Measurements from ENCODE around the gene IQGAP3.

The IQGAP3 gene

DNA sequence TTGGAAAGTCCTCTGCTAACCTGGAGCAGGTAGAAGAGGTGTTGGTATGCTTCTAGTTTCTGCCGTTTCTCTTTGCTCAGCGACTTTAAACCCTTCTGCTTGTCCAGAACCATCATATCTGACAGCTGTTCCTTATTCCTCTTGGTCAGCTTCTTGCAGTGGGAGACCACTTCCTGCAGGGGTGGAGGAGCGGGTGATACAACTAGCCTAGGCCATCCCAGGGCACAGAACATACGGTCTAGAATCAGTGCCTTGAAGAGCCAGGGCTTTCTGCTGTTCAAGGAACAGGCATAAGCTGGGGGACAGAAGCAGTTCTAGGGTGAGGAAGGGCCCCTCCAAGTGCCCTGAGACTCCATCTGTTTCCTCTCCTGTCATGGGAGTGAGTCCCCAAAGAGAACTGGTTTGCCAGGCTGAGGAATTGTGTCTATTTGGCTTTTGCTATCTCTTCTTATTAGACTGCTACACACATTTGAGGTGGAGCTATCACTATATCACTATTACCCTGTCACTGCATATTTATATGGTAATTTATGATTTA is 32.5 kb downstream of the IQGAP3 start:
- DNase-seq = no peak

DNA sequence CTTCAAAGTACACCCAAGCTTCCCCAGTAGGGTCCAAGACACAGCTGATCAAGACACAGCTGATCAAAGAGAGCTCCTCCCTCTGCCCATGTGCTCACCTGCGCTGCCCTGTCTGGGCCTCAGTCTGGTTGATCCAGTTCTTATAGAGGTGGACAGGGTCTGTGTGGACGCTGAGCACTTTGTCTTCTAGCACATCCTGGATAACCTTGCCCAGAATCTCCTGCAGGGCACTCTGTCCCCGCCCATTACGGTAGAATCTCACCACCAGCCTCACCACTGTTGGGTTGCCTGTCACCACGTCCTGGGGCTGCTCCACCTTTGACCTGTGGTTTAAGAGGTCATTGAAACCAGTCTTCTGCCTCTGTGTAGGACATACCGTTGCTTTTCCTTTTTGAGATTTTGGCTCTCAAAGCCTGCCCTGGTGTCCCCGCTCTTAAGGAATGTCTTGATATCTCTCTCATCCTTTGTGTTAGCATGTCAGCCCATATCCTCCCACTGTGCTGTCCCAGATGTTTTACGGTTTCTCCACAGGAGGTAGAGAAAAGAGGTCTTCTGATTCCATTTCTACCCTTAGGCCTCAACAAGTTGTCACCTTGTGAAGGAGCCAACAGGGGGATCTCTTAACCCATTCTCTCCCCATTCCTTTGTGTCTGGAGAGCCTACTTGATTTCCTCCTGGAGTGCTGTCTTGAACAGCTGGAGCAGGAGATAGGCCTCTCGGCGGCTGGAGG is 33.5 kb downstream of the IQGAP3 start:
- DNase-seq = no peak

DNA sequence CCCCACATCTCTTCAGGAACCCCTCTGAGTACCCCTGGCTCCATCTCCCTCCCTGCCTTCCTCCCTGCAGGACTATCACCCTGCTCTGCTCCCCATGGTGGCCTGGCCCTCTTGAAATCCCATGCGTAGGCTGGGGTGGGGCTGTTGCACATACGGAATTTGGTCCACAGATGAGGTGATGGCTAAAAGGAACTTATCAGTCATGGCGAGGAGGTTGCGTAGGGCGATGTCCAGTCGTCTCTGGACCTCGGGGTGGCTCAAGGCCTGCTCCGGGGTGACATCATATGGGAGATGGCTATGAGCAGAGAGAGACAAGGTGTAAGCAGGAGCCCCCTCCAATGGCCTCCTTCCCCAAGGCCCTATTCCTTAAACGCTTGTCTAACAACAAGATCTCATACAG is 35.3 kb downstream of the IQGAP3 start:
- no peak for DNase-seq

DNA sequence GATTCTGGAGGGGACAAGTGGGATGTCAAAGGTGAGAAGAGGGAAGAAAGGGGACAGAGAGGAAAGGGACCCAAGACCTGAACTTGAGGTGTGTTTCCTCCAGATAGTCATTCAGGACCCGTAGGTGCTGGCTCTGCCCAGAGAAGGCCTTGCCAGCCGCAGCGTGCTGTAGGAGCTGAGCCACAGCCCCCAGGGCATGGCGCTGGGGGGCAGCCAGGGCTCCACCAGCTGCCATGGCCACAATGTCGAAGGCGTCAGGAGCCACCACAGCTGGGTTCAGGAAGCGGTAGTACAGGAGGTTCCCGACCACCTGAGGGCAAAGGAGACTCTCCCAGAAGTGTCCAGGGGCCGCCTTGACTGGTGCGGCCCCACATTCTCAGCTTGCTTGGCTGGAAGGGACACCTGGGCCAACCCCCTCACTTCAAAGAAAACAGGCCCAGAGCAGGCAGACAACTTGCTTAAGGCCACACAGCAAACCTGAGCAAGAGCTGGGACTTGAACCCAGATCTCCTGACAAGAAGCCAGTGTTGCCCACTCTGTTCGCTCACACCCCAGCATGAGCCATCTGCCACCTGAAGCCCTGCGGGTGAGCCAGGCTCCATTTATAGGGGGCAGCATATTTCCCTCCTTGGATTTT is 37.8 kb downstream of the IQGAP3 start:
- DNase-seq = no peak

DNA sequence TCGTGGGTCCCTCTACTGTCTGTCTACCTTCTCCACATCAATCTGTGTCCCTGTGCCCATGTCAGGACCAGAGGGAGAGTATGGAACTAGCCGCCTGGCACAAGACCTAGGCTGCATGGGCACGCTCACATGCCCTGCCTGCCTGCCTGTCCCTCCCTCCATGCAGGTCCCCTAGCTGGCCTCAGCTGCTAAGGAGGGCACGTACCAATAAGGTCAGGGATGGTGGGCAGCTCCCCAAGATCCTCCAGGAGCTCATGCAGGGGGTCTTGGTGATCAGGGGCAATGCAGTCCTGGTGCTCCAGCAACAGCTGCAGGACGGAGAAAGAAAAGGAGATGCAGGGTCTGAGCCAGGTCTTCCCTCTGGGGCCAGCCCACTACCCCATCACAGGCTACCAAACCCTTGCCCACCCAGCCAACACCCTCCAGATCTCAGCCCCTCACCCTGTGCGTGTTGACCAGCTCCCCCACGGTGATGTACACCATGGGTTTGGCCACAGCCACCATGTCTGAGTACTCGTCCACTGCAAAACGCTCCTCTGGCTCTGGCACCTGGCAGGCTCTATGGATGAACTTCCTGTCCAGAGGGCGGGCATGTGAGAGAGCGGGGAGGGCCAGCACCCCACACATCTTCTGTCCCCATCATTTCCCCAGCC is 38.7 kb downstream of the IQGAP3 start:
- DNase-seq = no peak

DNA sequence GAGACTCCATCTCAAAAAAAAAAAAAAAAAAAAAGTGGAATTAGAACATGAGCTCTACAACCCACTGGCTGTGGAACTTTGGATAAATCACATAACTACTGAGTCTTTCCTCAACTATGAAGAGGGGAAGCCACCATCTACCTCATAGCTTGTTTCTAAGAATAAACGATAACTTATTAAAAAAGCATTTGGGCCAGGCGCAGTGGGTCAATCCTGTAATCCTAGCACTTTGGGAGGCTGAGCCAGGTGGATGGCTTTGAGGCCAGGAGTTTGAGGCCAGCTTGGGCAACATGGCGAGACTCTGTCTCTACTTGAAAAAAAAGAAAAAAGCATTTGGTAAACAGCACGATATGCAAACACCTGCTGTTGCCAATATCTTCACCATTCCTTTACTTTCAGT is 40.0 kb downstream of the IQGAP3 start:
- DNase-seq = no peak

DNA sequence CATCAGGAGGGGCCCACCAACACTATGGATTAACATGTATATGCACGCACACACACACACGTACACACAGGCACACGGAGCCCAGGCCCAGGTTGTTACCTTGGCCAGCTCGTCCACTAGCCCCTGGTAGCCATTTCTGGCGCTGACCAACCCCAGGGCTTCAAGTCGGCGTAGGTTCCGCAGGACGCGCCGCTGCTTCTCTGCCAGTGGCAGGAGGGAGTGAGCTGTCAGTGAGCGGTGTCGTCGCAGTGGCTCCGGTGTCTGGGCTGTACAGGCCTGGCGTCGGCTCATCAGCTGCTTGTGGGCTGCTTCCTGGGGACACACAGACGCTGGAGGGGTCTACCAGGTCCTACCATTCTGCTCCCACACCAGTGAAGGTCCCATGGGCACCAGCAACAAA is 42.4 kb downstream of the IQGAP3 start:
- no peak for DNase-seq

DNA sequence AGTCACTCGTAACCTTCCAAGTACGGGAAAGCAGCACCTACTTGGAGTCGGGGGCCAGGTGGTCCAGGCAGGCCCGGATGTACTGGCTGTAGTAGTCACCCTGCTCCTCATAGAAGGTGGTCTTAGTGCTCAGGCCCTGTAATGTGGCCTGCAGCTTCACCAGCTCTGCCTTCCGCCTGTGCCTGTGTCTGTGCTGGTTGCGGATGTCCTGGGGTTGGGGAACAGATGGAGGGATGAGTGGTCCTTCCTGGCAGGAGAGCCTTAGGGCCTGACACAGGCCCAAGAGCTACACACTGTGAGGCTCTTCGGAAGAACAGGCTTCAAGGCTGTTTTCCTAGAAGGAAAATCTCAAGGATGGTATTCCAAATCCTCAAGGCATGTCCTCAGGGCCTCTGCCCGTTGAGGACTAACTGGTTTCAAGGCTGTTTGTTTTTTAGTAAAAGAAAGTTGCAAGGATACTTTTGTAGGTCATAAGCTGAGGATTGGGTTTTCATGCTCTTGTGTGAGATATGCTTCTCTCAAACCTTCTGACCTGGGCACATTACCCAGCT is 43.4 kb downstream of the IQGAP3 start:
- no peak for DNase-seq

DNA sequence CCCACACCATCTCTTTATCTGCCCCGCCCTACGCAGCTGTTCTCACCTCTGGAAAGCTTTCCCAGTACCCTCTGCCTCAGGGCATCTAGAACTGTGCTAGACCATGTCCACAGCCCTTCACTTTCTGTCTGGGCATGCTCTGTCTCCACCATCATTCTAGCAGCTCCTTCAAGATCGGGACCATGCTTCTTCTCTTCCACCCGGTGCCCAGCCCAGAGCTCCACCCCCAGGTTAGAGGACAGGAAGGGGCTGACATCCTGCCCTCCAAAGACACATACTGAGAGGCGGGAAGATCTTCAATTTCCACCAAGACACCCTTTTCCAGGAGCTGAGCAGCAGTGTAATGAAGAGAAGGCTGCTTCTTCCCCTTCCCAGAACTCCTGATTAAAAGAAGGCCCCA is 44.1 kb downstream of the IQGAP3 start:
- no peak for DNase-seq

DNA sequence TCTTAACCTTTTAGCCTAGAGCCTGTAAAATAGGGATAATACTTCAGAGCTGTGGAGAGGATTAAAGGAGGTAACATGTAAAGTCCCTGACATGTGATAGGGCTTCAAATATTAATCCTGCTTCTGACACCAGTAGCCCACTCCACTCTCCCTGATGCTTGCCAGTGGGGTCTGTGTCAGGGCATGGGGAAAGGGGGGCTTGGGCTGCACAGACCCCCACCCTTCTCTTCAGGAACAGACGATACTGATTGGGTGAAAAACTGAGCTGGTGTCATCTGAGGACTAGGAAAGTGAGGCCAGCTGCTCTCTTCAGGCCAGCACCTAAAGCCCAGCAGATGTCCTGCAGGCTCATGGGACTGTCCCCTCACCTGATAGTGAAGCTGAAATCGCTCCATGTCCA is 44.8 kb downstream of the IQGAP3 start:
- no peak for DNase-seq

DNA sequence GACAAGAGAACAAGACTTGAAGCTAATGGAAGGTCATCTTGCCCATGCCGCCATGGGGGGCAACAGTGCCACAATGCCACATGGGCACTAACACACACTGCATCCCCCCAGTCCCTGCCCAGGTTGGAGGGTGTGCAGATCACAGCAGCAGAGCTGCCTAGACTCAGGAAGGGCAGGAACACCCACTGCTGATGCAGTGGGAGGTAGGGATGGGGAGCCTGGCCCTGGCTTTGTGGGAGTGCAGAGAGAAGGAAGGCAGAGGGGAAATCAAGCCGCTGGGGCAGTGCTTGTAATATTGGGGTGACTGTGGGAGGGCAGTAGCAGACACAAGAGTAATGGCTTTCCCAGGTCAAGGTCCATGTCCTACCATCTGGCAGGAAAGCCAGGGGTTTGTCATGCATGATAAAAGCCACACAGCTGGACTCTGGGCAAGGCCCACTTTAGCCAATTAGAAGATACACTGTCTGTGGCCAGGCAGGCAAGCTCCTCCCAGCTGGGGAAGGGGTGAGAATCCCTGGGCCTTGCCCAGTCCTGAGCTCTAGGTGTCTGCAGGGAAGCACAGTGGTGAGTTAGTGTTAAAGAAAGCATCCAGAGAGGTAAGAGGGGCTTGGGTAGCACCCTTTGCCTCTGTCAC is 46.4 kb downstream of the IQGAP3 start:
- no peak for DNase-seq

DNA sequence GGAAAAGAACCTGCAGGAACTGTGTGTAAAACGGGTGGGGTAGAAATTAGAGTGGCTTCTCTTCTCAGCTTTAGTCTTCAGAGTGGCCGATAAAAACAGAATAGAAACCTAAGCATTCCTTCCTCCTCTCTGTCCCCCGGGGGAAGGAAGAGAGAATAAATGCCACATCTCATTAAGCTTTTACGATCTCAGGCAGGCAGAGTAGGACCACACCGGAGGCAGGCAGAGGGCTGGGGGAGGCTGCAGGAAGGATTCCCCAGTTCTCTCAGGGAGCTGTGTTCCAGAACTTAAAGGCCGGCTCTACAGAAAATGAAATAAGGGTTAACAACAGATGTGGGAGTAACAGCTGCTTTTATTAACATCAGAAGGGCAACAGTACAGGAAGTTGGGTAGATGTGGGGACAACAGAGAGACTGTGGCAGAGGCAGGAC is 47.3 kb downstream of the IQGAP3 start:
- no peak for DNase-seq

DNA sequence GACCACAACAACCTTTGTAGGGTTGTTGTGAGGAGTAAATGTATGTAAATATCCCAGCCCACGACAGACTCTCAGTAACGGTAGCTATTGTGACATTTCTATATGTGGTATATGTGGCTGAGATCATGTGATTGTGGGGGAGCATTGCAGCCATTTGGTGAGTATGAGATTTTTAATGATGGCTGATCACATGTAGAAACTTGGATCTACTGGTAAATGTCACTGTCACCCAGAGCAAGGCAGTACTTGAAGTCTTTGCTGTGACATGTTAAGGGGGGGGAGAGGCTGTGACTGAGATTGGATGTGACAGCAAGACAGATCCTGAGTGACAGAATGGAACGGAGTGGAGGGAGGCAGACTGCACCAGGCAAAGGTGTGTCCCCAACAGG is 47.9 kb downstream of the IQGAP3 start:
- no peak for DNase-seq

DNA sequence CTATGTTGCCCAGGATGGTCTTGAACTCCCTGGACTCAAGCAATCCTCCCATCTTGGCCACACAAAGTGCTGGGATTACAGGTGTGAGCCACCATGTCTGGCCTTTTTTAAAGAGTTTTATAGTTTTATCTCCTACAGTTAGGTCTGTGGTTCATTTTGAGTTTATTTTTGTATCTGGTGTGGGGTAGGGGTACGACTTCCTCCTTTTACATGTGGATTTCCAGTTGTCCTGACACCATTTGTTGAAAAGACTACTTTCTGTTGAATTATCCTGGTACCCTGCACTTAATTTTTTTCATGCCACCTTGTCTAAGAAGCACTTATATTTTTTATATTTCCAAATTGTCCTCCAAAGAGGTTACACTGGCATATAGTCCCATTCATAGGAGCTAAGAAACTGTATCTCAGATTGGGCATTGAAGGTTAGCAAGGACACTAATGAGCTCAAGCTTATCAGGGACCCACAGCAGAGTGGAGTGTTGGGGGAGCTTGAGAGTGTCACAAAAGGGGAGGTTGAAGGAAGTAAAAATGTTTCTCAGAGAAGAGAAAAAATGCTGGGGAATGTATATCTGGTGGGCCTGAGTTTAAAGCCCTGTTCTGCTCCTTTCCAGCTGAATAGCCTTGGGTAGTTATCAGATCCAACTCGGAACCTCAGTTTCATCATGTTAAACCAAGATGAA is 48.4 kb downstream of the IQGAP3 start:
- no peak for DNase-seq

DNA sequence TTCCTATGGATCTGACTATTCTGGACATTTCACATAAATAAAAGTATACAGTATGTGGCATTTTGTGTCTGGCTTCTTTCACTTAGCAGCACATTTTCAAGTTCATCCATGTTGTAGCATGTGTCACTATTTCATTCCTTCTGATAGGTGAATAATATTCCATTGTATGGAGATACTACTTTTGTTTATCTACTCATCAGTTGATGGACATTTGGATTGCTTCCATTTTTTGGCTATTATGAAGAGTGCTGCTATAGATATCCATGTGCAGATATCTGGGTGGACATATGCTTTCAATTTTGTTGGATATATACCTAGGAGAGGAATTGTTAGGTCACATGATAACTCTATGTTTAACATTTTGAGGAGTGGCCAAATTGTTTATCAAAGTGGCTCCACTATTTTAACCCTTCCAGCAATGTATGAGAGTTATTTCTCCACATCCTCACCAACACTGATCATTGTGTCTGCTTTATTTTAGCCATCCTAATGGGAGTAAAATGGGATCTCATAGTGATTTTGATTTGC is 49.9 kb downstream of the IQGAP3 start:
- no peak for DNase-seq

DNA sequence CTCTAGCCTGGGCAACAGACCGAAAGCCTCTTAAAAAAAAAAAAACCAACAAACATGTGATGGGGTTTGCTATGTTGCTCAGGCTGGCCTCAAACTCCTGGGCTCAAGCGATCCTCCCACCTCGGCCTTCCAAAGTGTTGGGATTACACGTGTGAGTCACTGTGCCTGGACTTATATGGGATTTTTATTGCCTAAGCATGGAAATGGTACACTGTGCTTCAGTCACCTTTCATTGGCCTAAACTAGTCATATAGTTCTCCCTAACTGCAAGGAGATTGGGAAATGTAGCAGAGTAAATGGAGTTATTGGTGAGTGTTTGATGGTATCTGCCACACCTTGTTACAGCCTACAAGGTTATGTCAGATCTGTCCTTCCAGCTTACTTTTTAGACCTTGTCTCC is 54.6 kb downstream of the IQGAP3 start:
- no peak for DNase-seq

DNA sequence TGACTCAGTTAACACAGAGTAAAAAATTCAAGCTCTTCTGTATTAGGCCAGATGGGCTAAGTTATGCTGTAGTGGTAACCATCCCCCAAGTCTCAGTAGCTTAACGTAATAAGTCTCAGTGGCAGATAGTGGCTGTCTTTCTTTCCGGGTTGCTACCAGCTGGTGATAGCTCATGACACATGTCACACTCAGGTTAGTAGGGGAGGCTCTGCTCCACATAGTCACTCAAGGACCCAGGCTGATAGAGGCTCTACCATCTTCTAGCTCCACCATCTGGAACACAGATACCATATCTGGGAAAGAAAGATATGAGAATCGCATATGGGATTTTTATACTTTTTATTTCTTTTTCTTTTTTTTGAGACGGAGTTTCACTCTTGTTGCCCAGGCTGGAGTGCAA is 55.5 kb downstream of the IQGAP3 start:
- DNase-seq = no peak

DNA sequence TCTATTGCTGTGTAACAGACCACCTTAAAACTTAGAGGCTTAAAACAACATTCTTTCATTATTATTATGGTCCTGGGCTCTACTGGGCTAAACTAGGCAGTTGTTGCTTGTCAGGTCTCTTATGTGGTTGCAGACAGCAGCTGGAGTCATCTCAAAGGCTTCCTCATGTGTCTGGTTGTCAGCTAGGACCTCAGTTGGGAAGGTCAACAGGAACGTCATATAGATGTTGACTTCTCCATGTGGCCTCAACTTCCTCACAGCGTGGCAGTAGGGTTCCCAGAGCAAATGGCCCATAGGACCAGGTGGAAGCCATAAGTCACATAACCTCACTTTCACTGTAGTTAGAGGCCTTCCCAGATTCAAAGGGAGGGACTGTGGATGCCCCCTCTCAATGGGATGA is 56.4 kb downstream of the IQGAP3 start:
- DNase-seq = no peak

DNA sequence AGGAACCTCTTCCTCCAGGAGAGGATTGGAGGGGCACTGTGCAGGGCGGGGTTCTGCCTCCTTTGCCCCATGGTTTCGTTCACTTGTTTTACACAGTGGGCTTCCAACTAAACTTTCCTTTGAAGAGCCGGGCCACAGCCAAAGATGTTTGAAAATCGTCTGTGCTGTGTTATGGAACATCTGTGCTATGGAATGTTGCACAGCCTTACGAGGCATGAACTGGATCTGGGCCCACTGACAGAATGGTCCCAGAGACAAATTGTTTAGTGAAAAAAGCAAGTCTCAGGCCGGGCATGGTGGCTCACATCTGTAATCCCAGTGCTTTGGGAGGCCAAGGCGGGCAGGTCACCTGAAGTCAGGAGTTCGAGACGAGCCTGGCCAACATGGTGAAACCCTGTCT is 59.2 kb downstream of the IQGAP3 start:
- DNase-seq = no peak

DNA sequence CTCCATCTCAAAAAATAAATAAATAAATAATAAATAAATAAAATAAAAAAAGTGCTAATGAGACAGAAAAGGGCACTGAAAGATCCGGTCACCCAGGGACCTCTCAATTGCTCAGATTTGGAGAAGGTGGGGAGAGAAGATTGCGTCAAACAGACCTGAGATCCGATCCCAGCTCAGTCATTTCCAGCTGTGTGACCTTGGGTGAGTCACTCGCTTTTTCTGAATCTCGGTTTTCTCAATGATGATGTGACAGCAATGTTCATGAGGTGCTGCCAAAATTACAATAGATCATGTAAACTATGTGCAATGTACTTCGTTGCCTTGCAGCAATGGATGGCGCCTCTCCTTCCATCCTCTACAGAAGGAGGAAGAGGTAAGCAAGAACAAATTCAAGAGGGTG is 60.7 kb downstream of the IQGAP3 start:
- DNase-seq = peak; percentile 68

DNA sequence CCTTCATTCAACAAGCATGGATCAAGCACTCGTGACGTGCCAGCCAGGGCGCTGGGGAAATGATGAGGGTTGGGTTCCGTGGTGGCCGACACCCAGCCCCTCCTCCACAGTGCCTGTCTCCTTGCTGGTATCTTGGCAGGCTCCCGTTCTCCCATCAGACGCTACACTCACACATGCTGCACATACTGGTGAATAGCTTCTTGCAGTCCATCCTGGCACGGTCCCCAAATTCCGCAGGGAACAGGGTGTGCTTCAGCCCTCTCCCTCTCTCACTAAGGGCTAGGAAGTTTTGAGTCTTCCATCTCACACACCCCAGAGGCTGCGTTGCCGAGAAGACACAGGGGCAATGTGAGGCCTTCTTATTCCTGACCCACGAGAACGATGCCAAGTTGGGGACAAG is 61.7 kb downstream of the IQGAP3 start:
- no peak for DNase-seq

DNA sequence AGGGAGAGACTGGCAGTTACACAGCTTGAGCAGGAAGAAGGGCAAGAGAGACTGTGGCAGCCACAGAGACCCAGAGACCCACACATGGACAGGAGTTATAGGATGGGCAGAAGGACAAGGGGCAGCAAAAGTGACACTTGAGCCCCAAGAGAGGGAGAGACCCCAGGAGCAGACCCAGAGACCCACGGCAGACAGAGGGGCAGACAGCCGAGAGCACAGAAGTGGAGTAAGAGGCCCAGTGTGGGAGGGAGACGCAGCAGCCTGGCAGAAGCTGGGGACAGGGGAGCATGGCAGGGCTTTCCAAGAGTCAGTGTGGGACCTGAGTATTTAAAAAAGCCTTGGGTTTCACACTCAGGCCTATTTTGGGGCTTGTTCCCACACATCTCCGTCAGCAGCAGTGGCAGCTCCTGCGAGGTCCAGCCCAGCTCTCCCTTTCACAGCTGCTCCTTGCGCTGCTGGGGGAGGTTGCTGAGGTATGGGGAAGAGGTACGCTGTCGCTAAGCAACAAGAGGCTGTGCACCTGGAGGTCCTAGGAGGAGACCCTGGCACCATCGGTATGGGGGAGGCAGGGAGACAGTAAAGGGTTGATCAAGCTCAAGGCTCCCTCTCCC is 62.8 kb downstream of the IQGAP3 start:
- no peak for DNase-seq

All from stimulated activated CD4-positive, alpha-beta T cell treated with anti-CD3 and anti-CD28 coated beads, Interleukin-1b, Interleukin-23, amount 100 ng/mL, for 48 hours (primary cell).